Suprapubic skin (tissue), 4 donors: Measurements from ENCODE around the gene XAB2.
"Not testable (repeated sequence)": the region's sequence is repeated elsewhere in the genome, so short reads cannot be mapped to it uniquely, and the experiment has no call there.

Experiments
- CTCF ChIP-seq, 2 donors: fragments of 200-600 bp in 1 of 2; fragments of 450-650 bp in 1 of 2; sonication (generic) in 1 of 2; IDR thresholded peaks; one replicate each; pipeline ENCODE4 v1.5.1; 2016 to 2019; ENCODE audit warnings: antibody characterized with exemption in 2 of 2, mild to moderate bottlenecking in 1 of 2, moderate library complexity in 1 of 2
- EP300 ChIP-seq: sonication (generic); formaldehyde crosslinking; IDR thresholded peaks from one replicate; pipeline ENCODE4 v1.6.1; 2017; ENCODE audit warnings: antibody characterized with exemption
- POLR2A ChIP-seq, 2 donors: fragments of 450-650 bp; IDR thresholded peaks; one replicate each; pipeline ENCODE4 v1.6.1; 2017; ENCODE audit warnings: antibody characterized with exemption in 2 of 2, mild to moderate bottlenecking in 2 of 2, moderate library complexity in 2 of 2
- POLR2AphosphoS5 ChIP-seq, 3 donors: sonication (generic); formaldehyde crosslinking; IDR thresholded peaks; one replicate each; pipeline ENCODE4 v1.6.1; 2017; ENCODE audit warnings: antibody characterized with exemption in 3 of 3

GRCh38 chr19:7643629-7644549, 14.5 kb upstream of the XAB2 start:
- TF ChIP-seq CTCF (IDR thresholded peaks at IDR 0.05); EP300; POLR2A (IDR thresholded peaks at IDR 0.05); POLR2AphosphoS5 (IDR thresholded peaks at IDR 0.05): not testable (repeated sequence)
